ENCODE measurements around the gene CEBPZ. TPM values are rescaled to one million over a fixed set of nuclear protein-coding genes. Genes with fewer than 3 reads are reported as not detected.

CEBPZ gene
- total and polyA plus RNA-seq, 2 of the 13 experiments (the other 11 are each of a cell fraction or from before 2014, with no cell fraction given): 14.4 to 117 TPM

DNA sequence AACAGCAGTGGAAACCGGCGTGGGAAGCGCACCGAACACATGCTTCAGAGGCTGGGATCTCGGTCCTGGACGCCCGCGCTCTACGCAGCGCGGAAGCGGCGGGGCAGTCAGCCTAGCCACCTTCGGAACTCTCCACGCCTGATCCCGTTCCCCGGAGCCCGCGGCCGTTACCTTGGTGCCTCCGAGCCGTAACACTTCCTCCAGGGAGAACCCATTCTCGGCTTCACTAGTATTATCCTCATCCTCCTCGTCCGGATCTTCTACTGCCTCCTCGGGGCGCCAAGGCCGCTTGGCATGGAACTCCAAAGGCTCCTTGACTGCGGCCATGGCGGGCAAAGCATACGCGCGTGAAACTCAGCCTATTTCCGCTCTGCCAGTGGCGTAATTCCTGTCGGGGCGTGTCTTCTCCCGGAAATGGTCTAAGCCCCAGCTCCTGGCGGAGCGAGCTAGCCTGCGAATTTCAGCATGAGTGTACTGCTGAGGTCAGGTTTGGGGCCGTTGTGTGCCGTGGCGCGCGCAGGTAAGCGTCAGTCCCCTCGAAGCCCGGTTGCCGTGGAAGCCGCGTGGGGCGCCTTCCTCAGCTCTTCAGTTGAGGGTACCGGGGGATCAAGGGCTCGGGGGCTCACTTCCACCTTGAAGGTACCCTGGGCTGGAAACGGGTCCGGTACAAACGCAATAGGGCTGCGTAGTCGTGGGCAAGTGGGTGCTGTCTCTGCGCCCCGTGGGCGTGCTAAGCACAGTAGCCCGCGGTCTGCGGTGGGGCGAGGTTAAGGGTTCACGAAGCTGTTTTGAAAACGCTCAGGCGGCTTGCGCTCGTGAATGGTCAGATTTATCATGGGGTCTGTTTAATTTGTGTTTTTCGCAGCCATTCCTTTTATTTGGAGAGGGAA, at the start of gene CEBPZ, which contains the start of gene NDUFAF7 (continued):
- TF ChIP-seq, protein P1, sequence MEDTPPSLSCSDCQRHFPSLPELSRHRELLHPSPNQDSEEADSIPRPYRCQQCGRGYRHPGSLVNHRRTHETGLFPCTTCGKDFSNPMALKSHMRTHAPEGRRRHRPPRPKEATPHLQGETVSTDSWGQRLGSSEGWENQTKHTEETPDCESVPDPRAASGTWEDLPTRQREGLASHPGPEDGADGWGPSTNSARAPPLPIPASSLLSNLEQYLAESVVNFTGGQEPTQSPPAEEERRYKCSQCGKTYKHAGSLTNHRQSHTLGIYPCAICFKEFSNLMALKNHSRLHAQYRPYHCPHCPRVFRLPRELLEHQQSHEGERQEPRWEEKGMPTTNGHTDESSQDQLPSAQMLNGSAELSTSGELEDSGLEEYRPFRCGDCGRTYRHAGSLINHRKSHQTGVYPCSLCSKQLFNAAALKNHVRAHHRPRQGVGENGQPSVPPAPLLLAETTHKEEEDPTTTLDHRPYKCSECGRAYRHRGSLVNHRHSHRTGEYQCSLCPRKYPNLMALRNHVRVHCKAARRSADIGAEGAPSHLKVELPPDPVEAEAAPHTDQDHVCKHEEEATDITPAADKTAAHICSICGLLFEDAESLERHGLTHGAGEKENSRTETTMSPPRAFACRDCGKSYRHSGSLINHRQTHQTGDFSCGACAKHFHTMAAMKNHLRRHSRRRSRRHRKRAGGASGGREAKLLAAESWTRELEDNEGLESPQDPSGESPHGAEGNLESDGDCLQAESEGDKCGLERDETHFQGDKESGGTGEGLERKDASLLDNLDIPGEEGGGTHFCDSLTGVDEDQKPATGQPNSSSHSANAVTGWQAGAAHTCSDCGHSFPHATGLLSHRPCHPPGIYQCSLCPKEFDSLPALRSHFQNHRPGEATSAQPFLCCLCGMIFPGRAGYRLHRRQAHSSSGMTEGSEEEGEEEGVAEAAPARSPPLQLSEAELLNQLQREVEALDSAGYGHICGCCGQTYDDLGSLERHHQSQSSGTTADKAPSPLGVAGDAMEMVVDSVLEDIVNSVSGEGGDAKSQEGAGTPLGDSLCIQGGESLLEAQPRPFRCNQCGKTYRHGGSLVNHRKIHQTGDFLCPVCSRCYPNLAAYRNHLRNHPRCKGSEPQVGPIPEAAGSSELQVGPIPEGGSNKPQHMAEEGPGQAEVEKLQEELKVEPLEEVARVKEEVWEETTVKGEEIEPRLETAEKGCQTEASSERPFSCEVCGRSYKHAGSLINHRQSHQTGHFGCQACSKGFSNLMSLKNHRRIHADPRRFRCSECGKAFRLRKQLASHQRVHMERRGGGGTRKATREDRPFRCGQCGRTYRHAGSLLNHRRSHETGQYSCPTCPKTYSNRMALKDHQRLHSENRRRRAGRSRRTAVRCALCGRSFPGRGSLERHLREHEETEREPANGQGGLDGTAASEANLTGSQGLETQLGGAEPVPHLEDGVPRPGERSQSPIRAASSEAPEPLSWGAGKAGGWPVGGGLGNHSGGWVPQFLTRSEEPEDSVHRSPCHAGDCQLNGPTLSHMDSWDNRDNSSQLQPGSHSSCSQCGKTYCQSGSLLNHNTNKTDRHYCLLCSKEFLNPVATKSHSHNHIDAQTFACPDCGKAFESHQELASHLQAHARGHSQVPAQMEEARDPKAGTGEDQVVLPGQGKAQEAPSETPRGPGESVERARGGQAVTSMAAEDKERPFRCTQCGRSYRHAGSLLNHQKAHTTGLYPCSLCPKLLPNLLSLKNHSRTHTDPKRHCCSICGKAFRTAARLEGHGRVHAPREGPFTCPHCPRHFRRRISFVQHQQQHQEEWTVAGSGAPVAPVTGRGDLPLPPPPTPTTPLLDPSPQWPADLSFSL (CRISPR knock-in tag; IDR thresholded peaks at IDR 0.05): peak; percentile 51
- TF ChIP-seq ZNF879 (CRISPR knock-in tag; IDR thresholded peaks at IDR 0.05): peak; percentile 95
- TF ChIP-seq, protein P2, sequence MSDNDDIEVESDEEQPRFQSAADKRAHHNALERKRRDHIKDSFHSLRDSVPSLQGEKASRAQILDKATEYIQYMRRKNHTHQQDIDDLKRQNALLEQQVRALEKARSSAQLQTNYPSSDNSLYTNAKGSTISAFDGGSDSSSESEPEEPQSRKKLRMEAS (IDR thresholded peaks at IDR 0.05): peak; percentile 97
- TF ChIP-seq, protein P3, sequence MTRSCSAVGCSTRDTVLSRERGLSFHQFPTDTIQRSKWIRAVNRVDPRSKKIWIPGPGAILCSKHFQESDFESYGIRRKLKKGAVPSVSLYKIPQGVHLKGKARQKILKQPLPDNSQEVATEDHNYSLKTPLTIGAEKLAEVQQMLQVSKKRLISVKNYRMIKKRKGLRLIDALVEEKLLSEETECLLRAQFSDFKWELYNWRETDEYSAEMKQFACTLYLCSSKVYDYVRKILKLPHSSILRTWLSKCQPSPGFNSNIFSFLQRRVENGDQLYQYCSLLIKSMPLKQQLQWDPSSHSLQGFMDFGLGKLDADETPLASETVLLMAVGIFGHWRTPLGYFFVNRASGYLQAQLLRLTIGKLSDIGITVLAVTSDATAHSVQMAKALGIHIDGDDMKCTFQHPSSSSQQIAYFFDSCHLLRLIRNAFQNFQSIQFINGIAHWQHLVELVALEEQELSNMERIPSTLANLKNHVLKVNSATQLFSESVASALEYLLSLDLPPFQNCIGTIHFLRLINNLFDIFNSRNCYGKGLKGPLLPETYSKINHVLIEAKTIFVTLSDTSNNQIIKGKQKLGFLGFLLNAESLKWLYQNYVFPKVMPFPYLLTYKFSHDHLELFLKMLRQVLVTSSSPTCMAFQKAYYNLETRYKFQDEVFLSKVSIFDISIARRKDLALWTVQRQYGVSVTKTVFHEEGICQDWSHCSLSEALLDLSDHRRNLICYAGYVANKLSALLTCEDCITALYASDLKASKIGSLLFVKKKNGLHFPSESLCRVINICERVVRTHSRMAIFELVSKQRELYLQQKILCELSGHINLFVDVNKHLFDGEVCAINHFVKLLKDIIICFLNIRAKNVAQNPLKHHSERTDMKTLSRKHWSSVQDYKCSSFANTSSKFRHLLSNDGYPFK (CRISPR knock-in tag; IDR thresholded peaks at IDR 0.05; ENCODE audit: borderline replicate concordance): peak; percentile 98
- TF ChIP-seq, protein P4, sequence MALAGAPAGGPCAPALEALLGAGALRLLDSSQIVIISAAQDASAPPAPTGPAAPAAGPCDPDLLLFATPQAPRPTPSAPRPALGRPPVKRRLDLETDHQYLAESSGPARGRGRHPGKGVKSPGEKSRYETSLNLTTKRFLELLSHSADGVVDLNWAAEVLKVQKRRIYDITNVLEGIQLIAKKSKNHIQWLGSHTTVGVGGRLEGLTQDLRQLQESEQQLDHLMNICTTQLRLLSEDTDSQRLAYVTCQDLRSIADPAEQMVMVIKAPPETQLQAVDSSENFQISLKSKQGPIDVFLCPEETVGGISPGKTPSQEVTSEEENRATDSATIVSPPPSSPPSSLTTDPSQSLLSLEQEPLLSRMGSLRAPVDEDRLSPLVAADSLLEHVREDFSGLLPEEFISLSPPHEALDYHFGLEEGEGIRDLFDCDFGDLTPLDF (CRISPR knock-in tag; IDR thresholded peaks at IDR 0.05): peak; percentile 91
- 0 out of 2 replicates have a peak, but pooled peaks have one; percentile 40 for TF ChIP-seq SIX4 (CRISPR knock-in tag; IDR thresholded peaks at IDR 0.05)
- TF ChIP-seq, protein P5, sequence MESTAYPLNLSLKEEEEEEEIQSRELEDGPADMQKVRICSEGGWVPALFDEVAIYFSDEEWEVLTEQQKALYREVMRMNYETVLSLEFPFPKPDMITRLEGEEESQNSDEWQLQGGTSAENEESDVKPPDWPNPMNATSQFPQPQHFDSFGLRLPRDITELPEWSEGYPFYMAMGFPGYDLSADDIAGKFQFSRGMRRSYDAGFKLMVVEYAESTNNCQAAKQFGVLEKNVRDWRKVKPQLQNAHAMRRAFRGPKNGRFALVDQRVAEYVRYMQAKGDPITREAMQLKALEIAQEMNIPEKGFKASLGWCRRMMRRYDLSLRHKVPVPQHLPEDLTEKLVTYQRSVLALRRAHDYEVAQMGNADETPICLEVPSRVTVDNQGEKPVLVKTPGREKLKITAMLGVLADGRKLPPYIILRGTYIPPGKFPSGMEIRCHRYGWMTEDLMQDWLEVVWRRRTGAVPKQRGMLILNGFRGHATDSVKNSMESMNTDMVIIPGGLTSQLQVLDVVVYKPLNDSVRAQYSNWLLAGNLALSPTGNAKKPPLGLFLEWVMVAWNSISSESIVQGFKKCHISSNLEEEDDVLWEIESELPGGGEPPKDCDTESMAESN (CRISPR knock-in tag; conservative IDR thresholded peaks at IDR 0.05): peak; percentile 79; the same call in 1 of the 2 replicates
- peak; percentile 68; the same call in 1 of the 2 replicates for TF ChIP-seq ZIK1 (CRISPR knock-in tag; IDR thresholded peaks at IDR 0.05; ENCODE audit: borderline replicate concordance, low read depth)
- TF ChIP-seq JDP2 (CRISPR knock-in tag; IDR thresholded peaks at IDR 0.05; ENCODE audit: borderline replicate concordance): no peak; the same call in 1 of the 2 replicates
- no peak for TF ChIP-seq ZNF383 (CRISPR knock-in tag; IDR thresholded peaks at IDR 0.05; ENCODE audit: borderline replicate concordance)
